Measurements from ENCODE around the gene TMED7.

DNA sequence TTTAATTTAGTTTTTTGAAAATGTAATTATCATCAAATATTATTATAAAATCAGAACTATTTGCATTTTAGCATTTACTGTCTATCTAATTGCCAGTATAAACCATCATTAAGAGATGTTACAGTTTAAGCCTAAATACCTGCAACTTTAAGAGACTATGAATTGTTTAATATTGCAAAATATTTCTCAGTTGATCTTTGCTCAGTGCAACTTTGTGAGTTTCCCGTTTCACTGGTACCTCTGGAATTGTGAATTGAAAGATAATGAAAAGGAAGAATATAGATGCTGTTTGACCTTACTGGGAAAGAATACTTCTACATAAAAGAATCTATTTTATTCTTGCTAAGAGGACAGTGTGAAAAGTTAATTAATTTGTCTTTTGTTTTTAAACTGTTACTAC is 30.2 kb upstream of the TMED7 start:
- TF ChIP-seq, protein P1, sequence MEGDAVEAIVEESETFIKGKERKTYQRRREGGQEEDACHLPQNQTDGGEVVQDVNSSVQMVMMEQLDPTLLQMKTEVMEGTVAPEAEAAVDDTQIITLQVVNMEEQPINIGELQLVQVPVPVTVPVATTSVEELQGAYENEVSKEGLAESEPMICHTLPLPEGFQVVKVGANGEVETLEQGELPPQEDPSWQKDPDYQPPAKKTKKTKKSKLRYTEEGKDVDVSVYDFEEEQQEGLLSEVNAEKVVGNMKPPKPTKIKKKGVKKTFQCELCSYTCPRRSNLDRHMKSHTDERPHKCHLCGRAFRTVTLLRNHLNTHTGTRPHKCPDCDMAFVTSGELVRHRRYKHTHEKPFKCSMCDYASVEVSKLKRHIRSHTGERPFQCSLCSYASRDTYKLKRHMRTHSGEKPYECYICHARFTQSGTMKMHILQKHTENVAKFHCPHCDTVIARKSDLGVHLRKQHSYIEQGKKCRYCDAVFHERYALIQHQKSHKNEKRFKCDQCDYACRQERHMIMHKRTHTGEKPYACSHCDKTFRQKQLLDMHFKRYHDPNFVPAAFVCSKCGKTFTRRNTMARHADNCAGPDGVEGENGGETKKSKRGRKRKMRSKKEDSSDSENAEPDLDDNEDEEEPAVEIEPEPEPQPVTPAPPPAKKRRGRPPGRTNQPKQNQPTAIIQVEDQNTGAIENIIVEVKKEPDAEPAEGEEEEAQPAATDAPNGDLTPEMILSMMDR (IDR thresholded peaks at IDR 0.05) = no peak
- no peak for TF ChIP-seq POLR2A (IDR thresholded peaks at IDR 0.05)

All from heart left ventricle (tissue), 13 donors.